Stimulated activated CD8-positive, alpha-beta memory T cell treated with anti-CD3 and anti-CD28 coated beads, Interleukin-7, amount 100 ng/mL, for 24 hours (primary cell): ENCODE measurements around the gene BRAF.
"Not testable (repeated sequence)": the region's sequence is repeated elsewhere in the genome, so short reads cannot be mapped to it uniquely, and the experiment has no call there.

Experiments used
- DNase-seq: peaks from one replicate; pipeline ENCODE4 v3.0.0-alpha.2; 2020; ENCODE audit warnings: low read depth

The BRAF gene

DNA sequence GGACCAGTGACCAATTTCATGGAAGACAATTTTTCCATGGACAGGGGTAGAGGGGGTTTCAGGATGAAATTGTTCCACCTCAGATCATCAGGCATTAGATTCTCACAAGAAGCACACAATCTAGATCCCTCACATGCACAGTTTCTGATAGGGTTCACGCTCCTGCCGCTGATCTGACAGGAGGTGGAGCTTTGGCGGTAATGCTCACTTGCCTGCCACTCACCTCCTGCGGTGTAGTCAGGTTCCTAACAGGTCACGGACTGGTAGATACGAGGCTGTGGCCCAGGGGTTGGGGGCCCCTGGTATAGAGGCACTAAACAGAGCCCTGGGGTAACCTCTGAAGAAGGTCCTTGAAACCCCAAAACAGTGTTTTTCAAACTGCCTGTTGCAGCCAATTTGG lies 6.5 kb downstream of the BRAF start:
- DNase-seq, result no peak

GRCh38 chr7:140917258-140917657 lies 7.5 kb downstream of the BRAF start:
- DNase-seq, result no peak

DNA sequence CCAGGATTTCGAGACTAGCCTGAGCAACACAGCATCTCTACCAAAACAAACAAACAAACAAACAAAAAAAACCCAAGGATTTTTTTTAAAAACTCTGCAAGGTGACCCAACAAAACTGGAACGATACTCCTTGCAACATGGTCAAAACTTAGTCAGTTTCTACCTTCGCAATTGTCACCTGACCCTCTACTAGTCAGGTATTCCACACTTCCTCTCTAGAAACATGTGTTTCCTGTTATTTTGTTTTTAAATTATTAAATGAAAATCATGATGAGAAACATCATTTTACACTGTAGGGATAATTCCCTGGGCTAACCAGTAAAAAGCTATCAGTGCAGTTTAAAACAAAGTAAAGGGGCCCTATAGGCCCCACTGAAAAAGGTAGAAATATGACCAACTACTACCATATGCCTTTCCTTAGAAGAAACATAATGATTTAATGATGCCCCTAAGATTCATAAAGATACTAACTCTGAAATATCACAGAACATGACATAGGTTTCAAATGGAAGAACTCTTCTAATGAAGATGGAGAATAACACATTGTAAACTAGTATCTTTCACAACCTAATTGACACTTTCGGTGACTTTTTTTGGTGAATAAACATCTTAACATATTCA lies 8.7 kb downstream of the BRAF start:
- no peak for DNase-seq

DNA sequence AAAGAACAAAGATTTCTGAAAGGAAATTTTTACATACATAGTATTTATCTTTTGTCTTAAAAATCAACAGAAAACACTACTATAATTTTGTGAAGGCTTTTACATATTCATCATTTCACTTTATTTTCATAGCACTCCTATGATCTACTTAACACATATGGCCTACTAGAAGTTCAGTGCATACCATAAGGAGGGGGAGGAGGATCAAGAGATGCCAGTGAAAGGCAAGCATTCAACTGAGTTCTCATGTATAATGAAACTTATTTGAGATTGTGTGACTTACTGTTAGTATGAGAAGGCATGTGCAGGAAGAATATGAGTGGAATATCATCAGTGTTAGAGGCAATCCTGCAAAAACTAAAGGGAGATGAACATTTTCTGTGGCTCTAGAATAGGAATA lies 10.6 kb downstream of the BRAF start:
- DNase-seq, result no peak

GRCh38 chr7:140913596-140913928 lies 11.2 kb downstream of the BRAF start:
- not testable (repeated sequence) for DNase-seq

- DNase-seq, result no peak
Measured at GRCh38 chr7:140911746-140912145, 13.0 kb downstream of the BRAF start.

DNA sequence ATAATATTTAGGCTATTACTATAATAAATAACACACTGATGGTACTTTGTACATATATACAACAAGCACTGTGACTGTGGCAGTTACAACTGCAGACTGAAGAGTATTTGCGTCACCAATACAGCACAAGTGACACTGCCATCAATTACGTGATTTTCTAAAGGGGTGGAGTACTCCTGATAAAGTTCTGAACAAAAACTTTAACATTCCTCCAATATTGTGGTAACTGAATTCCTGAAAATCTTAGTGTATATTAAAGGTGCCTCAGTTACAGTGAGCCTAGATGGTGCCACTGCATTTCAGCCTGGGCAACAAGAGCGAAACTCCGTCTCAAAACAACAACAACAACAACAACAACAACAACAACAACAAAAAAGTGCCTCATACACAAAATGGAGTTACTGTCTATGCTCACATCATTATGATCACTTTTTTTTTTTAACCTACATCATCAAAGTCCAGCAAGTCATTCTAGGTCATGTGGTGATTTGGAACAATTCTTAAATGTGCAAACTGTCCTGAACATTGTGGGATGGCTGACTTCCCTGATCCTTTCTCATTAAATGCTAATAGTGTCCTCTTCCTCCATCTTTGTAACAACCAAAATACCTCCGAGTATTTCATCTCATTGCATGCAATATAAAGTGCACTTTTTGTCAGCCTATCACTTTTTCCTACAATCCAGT lies 15.1 kb downstream of the BRAF start:
- no peak for DNase-seq

DNA sequence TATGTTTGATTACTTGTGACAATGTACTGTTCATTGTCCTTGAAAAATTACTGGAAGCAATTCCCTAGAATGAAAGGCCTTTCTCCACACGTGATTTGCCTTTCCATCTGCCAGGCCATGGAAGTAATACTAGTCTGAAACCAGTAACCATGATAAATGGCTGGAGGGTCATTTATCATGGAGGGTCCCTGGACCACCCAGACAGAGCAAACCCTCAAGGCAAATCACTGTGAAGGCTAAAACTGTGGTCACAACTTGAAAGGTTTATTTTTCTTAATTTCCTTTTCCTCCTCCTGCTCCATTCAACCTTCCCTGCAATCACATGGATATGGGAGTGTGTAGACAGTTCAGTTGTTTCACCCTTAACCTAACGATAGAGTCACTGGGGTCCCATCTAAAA lies 16.4 kb downstream of the BRAF start:
- no peak for DNase-seq

DNA sequence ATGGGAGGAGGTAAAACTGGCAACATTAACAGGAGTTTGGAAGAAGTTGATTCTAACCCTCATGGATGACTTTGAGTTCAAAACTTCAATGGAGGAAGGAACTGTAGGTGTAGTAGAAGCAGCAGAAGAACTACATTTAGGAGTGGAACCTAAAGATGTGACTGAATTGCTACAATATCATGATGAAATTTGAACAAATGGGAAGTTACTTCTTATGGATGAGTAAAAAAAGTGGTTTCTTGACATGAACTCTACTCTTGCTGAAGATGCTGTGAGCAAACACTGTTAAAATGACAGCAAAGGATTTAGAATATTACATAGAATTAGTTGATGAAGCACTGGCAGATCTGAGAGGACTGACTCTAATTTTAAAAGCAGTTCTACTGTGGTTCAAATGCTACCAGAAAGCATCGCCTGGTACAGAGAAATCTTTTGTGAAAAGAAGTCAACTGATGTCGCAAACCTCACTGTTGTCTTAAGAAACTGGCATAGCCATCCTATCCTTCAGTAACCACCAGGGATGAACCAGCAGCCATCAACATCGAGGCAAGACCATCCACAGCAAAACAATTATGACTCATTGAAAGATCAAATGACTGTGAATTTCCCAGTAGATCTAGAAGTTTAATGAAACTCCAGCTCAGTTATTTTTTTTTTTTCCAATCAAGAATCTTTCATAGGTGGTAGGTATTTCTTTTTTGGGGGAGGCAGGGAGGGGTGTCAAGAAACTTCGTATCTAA lies 20.8 kb downstream of the BRAF start:
- no peak for DNase-seq

DNA sequence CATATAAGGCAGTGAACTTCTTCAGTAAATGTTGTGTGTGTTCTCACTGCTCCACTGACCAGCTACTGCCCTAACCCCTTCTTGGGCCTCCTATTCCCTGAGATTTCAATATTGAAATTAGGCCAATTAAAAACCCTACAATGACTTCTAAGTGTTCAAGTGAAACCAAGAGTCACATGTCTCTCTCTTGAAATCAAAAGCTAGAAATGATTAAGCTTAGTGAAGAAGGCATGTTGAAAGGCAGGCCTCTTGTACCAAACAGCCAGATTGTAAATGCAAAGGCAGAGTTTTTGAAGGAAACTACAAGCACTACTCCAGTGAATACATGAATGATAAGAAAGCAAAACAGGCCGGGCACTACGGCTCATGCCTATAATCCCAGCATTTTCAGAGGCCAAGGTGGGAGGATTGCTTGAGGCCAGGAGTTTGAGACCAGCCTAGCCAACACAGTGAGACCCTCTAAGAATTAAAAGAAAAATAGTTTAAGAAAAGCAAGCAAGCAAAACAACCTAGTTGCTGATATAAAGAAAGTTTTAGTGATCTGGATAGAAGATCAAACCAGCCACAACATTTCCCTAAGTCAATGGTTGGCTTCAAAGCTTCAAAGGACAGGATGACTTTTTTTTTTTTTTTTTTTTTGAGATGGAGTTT lies 22.3 kb downstream of the BRAF start:
- no peak for DNase-seq

DNA sequence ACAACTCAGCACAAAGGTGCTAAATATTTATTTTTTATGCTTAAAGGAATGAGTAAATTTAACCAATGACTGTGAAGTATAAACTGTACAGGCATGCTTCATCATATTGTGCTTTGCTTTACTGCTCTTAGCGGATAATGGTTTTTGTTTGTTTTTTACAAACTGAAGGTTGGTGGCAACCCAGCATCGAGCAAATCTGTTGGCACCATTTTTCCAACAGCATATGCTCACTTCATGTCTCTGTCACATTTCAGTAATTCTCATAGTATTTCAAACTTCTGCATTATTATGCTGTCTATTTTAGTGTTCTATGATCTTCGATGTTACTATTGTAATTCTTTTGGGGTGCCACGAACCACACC lies 22.8 kb downstream of the BRAF start:
- no peak for DNase-seq

DNA sequence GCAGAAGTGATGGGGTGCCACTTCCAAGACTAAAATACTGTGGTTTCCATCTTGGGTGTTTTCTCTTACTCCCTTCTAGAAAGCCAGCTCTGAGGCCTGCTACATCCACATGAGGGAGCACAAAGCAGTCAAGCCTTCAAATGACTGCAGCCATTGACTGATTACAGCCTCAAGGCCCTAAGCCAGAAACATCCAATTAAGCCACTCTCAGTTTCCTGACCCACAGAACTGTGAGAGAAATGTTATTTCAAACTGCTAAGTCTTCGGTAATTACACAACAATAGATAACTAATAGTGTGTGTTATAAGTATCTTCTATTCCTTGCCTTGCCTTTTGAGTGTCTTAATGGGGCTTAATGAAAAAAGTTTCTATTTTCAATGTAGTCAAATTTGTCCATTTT lies 24.8 kb downstream of the BRAF start:
- DNase-seq, result no peak

- no peak for DNase-seq
Measured at GRCh38 chr7:140898786-140899536, 25.8 kb downstream of the BRAF start.

GRCh38 chr7:140896996-140897395 lies 27.7 kb downstream of the BRAF start:
- no peak for DNase-seq

- no peak for DNase-seq
Measured at GRCh38 chr7:140889645-140890044, 35.1 kb downstream of the BRAF start.

DNA sequence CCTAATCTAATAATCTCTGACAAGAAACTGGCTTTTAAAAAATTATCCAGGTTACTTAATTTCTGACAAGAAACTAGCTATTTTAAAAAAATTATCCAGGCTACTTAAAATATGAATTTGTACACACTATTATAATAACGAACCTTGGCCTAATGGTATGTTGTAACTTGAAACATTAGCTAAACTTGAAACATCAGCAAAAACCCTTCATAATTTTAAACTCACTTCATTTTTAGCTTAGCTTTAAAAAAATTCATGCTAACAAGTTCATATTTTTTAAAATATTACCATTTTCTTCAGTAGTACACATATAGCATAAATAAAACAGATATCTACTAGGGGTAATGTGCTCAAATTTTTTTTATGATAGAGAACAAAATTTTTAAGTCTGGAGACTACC lies 35.6 kb downstream of the BRAF start:
- no peak for DNase-seq

- no peak for DNase-seq
Measured at GRCh38 chr7:140888087-140888486, 36.6 kb downstream of the BRAF start.

GRCh38 chr7:140885735-140886334 lies 38.9 kb downstream of the BRAF start:
- no peak for DNase-seq

DNA sequence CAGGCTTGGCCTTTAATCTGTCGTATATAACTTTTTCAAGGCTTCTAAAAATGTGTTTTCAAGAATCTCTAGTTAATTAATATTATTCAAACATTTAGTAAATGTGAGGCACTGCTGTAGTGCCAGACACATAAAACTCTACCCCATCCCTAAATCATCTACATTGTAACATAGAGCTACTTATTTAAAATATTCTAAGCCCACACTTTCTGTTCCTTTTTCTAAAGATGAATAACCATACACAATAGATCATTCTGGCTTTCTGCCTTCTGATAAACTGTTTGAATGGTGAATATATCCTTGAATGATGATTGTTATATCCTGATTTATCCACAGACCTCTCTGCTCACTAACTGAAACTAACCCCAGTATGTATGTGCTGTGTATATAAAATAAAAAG lies 41.4 kb downstream of the BRAF start:
- no peak for DNase-seq

DNA sequence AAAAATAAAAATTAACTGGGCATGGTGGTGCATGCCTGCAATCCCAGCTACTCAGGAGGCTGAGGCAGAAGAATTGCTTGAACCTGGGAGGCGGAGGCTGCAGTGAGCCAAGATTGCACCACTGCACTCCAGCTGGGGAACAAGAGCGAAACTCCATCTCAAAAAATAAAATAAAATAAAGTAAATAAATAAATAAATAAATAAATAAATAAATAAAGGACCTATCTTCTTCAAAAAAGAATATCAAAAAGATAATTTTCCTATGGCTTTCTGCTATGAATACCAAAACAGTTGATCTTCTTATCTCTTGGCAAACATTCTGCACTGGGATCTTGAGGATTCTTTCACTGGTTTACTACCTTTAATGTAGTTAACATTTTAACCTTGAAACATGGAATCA lies 41.9 kb downstream of the BRAF start:
- not testable (repeated sequence) for DNase-seq

GRCh38 chr7:140881507-140882228 lies 43.1 kb downstream of the BRAF start:
- DNase-seq, result no peak

GRCh38 chr7:140877249-140877524 lies 47.5 kb downstream of the BRAF start:
- DNase-seq, result no peak
